ENCODE data around the gene STXBP3. TPM values are rescaled to one million over a fixed set of nuclear protein-coding genes. Genes with fewer than 3 reads are reported as not detected.

The STXBP3 gene
- total RNA-seq, 1 donor from 2014 or later = 19.5 TPM

DNA sequence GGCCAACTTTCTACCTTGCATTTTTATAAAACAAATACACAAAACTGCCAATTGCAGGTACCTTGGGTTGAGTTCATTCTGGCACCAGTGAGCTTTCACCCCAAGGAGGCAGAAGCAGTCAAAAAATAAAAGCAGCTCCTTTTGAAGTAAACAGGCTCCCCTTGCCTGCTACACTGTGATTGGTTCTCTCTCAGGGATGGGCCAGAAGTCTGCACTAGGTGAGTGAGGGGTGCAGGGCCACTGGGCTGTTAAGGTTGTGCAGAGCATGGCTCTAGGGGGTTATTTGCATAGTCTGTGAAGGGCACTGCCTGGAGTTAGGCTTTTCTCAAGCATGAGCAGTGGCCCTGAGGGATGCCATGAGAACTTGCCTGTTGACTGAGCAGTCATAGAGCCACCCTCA is 71.3 kb downstream of the STXBP3 start:
- Mint-ChIP-seq H3K9me3 (ENCODE audit: unreplicated experiment) (peaks cover 5% of the 10 kb centered on the region), H3K27ac (ENCODE audit: unreplicated experiment) (no peak overlapping the region), H3K27me3 (ENCODE audit: unreplicated experiment) (peaks cover 2% of the 10 kb centered on the region), H3K36me3 (ENCODE audit: unreplicated experiment) (no peaks in the 10 kb centered on the region), H3K4me3 (ENCODE audit: unreplicated experiment) (no peak overlapping the region), H3K4me1 (ENCODE audit: low read depth, unreplicated experiment) (peaks cover 15% of the 10 kb centered on the region)
- no peak for TF ChIP-seq CTCF (IDR thresholded peaks at IDR 0.05; ENCODE audit: partially characterized antibody, unreplicated experiment)
- DNase-seq = no peak

GRCh38 chr1:108819878-108820277 is 73.4 kb downstream of the STXBP3 start:
- no peak for DNase-seq
- Mint-ChIP-seq H3K27ac (ENCODE audit: unreplicated experiment) (no peak overlapping the region), H3K27me3 (ENCODE audit: unreplicated experiment) (peaks cover 2% of the 10 kb centered on the region), H3K36me3 (ENCODE audit: unreplicated experiment) (no peaks in the 10 kb centered on the region), H3K4me3 (ENCODE audit: unreplicated experiment) (no peak overlapping the region), H3K9me3 (ENCODE audit: unreplicated experiment) (peaks cover 5% of the 10 kb centered on the region), H3K4me1 (ENCODE audit: low read depth, unreplicated experiment) (peaks cover 15% of the 10 kb centered on the region)
- TF ChIP-seq CTCF (IDR thresholded peaks at IDR 0.05; ENCODE audit: partially characterized antibody, unreplicated experiment) = no peak

GRCh38 chr1:108823632-108824031 is 77.2 kb downstream of the STXBP3 start:
- no peak overlapping the region for H3K27ac Mint-ChIP-seq (ENCODE audit: unreplicated experiment)
- peaks cover 2% of the 10 kb centered on the region for H3K27me3 Mint-ChIP-seq (ENCODE audit: unreplicated experiment)
- no peak overlapping the region for H3K4me3 Mint-ChIP-seq (ENCODE audit: unreplicated experiment)
- H3K9me3 Mint-ChIP-seq (ENCODE audit: unreplicated experiment) = peaks cover 2% of the 10 kb centered on the region
- DNase-seq = no peak
- no peak for TF ChIP-seq CTCF (IDR thresholded peaks at IDR 0.05; ENCODE audit: partially characterized antibody, unreplicated experiment)
- H3K36me3 Mint-ChIP-seq (ENCODE audit: unreplicated experiment) = no peaks in the 10 kb centered on the region
- peaks cover 3% of the 10 kb centered on the region for H3K4me1 Mint-ChIP-seq (ENCODE audit: low read depth, unreplicated experiment)

- Mint-ChIP-seq H3K27me3 (ENCODE audit: unreplicated experiment) (peaks cover 2% of the 10 kb centered on the region), H3K36me3 (ENCODE audit: unreplicated experiment) (no peaks in the 10 kb centered on the region), H3K9me3 (ENCODE audit: unreplicated experiment) (peaks cover 2% of the 10 kb centered on the region)
These were observed 77.6 kb downstream of the STXBP3 start for GRCh38 chr1:108824051-108824450.

More at GRCh38 chr1:108824051-108824450, 77.6 kb downstream of the STXBP3 start:
- H3K4me1 Mint-ChIP-seq (ENCODE audit: low read depth, unreplicated experiment) = peaks cover 4% of the 10 kb centered on the region
- no peak for TF ChIP-seq CTCF (IDR thresholded peaks at IDR 0.05; ENCODE audit: partially characterized antibody, unreplicated experiment)
- no peak overlapping the region for H3K4me3 Mint-ChIP-seq (ENCODE audit: unreplicated experiment)
- no peak overlapping the region for H3K27ac Mint-ChIP-seq (ENCODE audit: unreplicated experiment)
- DNase-seq = no peak

Data from glutamatergic neuron (in vitro differentiated cells).